ENCODE data around the gene NFKBIA.

GRCh38 chr14:35398071-35398584, 6.4 kb downstream of the NFKBIA start:
- TF ChIP-seq CTCF (IDR thresholded peaks at IDR 0.05) = no peak
- no peak for TF ChIP-seq SIN3A (IDR thresholded peaks at IDR 0.05; ENCODE audit: borderline replicate concordance, insufficient read depth, low read depth, low read length)
- no peak for TF ChIP-seq POLR2AphosphoS5 (IDR thresholded peaks at IDR 0.05; ENCODE audit: low read depth, low read length)

All from Panc1 (cell line).